ENCODE measurements around the gene EDN3.

- TF ChIP-seq CTCF (conservative IDR thresholded peaks at IDR 0.05 in 1 of 2, IDR thresholded peaks at IDR 0.05 in 1 of 2; ENCODE audit: low read depth in 1 of 2, low read length in 2 of 2), result no peak
- no peak for TF ChIP-seq EZH2 (IDR thresholded peaks at IDR 0.05; ENCODE audit: low read length, missing control alignments)
Observed at GRCh38 chr20:59349277-59349676, 48.9 kb downstream of the EDN3 start.

All from fibroblast of lung (primary cell).